Measurements from ENCODE around the gene CCNG2. TPM values are rescaled to one million over a fixed set of nuclear protein-coding genes. Genes with fewer than 3 reads are reported as not detected.

Gene CCNG2
- total and polyA plus RNA-seq, 9 of the 15 experiments (the other 6 are each of a cell fraction or from before 2014, with no cell fraction given), result 0.49 to 6.6 (median 2.9) TPM

- TF ChIP-seq FOXP1 (CRISPR knock-in tag; IDR thresholded peaks at IDR 0.05), result peak; percentile 90
- peak; percentile 47 for TF ChIP-seq HMGN3 (IDR thresholded peaks at IDR 0.05; ENCODE audit: borderline replicate concordance, extremely low read depth, insufficient read length, low read depth, low read length)
- TF ChIP-seq ZNF780A (CRISPR knock-in tag; IDR thresholded peaks at IDR 0.05), result no peak
- TF ChIP-seq MGA (IDR thresholded peaks at IDR 0.05), result peak; percentile 87
- TF ChIP-seq CEBPB (tag; IDR thresholded peaks at IDR 0.05), result no peak
- TF ChIP-seq ATF1 (CRISPR knock-in tag; IDR thresholded peaks at IDR 0.05), result 0 out of 2 replicates have a peak, but pooled peaks have one; percentile 16
- TF ChIP-seq ATF1 (tag; IDR thresholded peaks at IDR 0.05), result peak; percentile 94
- 0 out of 2 replicates have a peak, but pooled peaks have one; percentile 29 for TF ChIP-seq RNF2 (IDR thresholded peaks at IDR 0.05)
- TF ChIP-seq PHF20 (IDR thresholded peaks at IDR 0.05; ENCODE audit: partially characterized antibody), result no peak
- TF ChIP-seq KLF1 (tag; IDR thresholded peaks at IDR 0.05), result peak; percentile 60; the same call in 1 of the 2 replicates
- peak; percentile 61; the same call in 1 of the 2 replicates for TF ChIP-seq PHF8 (IDR thresholded peaks at IDR 0.05; ENCODE audit: borderline replicate concordance, low read length)
- no peak for TF ChIP-seq ZNF197 (CRISPR knock-in tag; IDR thresholded peaks at IDR 0.05; ENCODE audit: low read depth)
- TF ChIP-seq CHAMP1 (IDR thresholded peaks at IDR 0.05), result peak; percentile 94
- TF ChIP-seq ELF2 (CRISPR knock-in tag; IDR thresholded peaks at IDR 0.05), result peak; percentile 88
Measured at GRCh38 chr4:77156912-77157858, at the start of gene CCNG2 (continued).
